ENCODE results near the gene WFIKKN1.

WFIKKN1 gene

DNA sequence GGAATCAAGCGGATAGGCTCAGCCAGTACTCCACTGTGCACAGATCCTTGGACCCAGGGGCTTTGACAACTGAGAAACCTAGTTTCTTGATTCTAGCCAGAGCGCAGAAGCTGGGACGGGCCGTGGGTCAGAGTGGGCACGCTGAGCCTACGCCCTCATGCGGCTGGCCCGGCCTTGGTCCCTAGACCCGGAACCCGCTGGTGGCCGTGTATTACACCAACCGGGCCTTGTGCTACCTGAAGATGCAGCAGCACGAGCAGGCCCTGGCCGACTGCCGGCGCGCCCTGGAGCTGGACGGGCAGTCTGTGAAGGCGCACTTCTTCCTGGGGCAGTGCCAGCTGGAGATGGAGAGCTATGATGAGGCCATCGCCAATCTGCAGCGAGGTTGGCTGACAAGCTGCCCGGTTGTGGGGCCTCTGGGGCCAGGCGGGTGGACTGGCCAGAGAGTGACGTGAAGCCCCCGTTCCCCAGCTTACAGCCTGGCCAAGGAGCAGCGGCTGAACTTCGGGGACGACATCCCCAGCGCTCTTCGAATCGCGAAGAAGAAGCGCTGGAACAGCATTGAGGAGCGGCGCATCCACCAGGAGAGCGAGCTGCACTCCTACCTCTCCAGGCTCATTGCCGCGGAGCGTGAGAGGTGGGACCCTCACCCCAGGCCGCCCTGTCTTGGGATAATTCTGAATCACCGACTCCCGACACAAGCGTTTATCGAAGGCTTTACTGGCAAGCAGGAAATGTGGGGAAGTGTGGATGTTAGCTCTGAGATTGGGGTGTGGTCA is 50.4 kb downstream of the WFIKKN1 start:
- no peak for ATAC-seq
- TF ChIP-seq ZC3H10 (CRISPR knock-in tag; IDR thresholded peaks at IDR 0.05) (no peak), ZNF565 (CRISPR knock-in tag; conservative IDR thresholded peaks at IDR 0.05; ENCODE audit: low read depth) (no peak), ESRRG (CRISPR knock-in tag; IDR thresholded peaks at IDR 0.05) (no peak), CSRNP3 (CRISPR knock-in tag; IDR thresholded peaks at IDR 0.05) (no peak), RARB (CRISPR knock-in tag; IDR thresholded peaks at IDR 0.05) (no peak), CSDC2 (CRISPR knock-in tag; IDR thresholded peaks at IDR 0.05) (no peak), POU6F1 (CRISPR knock-in tag; IDR thresholded peaks at IDR 0.05; ENCODE audit: borderline replicate concordance, low read depth) (no peak), GLIS3 (CRISPR knock-in tag; IDR thresholded peaks at IDR 0.05) (no peak), BACH2 (CRISPR knock-in tag; IDR thresholded peaks at IDR 0.05; ENCODE audit: borderline replicate concordance) (no peak), ARNTL (CRISPR knock-in tag; IDR thresholded peaks at IDR 0.05; ENCODE audit: borderline replicate concordance, low read depth) (no peak), TSHZ2 (CRISPR knock-in tag; IDR thresholded peaks at IDR 0.05) (no peak), ZNF8 (CRISPR knock-in tag; IDR thresholded peaks at IDR 0.05) (no peak), PATZ1 (CRISPR knock-in tag; IDR thresholded peaks at IDR 0.05; ENCODE audit: borderline replicate concordance) (no peak), TCF4 (CRISPR knock-in tag; IDR thresholded peaks at IDR 0.05; ENCODE audit: borderline replicate concordance) (no peak), ZFP30 (CRISPR knock-in tag; IDR thresholded peaks at IDR 0.05) (no peak)
- TF ChIP-seq, protein P1, sequence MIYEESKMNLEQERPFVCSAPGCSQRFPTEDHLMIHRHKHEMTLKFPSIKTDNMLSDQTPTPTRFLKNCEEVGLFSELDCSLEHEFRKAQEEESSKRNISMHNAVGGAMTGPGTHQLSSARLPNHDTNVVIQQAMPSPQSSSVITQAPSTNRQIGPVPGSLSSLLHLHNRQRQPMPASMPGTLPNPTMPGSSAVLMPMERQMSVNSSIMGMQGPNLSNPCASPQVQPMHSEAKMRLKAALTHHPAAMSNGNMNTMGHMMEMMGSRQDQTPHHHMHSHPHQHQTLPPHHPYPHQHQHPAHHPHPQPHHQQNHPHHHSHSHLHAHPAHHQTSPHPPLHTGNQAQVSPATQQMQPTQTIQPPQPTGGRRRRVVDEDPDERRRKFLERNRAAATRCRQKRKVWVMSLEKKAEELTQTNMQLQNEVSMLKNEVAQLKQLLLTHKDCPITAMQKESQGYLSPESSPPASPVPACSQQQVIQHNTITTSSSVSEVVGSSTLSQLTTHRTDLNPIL (CRISPR knock-in tag; IDR thresholded peaks at IDR 0.05; ENCODE audit: low read depth) = no peak

GRCh38 chr16:681746-682427 is 51.1 kb downstream of the WFIKKN1 start:
- ATAC-seq = no peak
- TF ChIP-seq ZFP3 (CRISPR knock-in tag; IDR thresholded peaks at IDR 0.05) (no peak), ARNTL (CRISPR knock-in tag; IDR thresholded peaks at IDR 0.05; ENCODE audit: borderline replicate concordance, low read depth) (no peak), ZFP30 (CRISPR knock-in tag; IDR thresholded peaks at IDR 0.05) (no peak), ESRRG (CRISPR knock-in tag; IDR thresholded peaks at IDR 0.05) (no peak), PPARA (CRISPR knock-in tag; IDR thresholded peaks at IDR 0.05; ENCODE audit: borderline replicate concordance) (no peak), POU6F1 (CRISPR knock-in tag; IDR thresholded peaks at IDR 0.05; ENCODE audit: borderline replicate concordance, low read depth) (no peak), TCF4 (CRISPR knock-in tag; IDR thresholded peaks at IDR 0.05; ENCODE audit: borderline replicate concordance) (no peak), ISL1 (CRISPR knock-in tag; IDR thresholded peaks at IDR 0.05) (no peak), SNAI2 (CRISPR knock-in tag; IDR thresholded peaks at IDR 0.05) (no peak), RARB (CRISPR knock-in tag; IDR thresholded peaks at IDR 0.05) (no peak), CSRNP3 (CRISPR knock-in tag; IDR thresholded peaks at IDR 0.05) (no peak), TSHZ2 (CRISPR knock-in tag; IDR thresholded peaks at IDR 0.05) (no peak)

Data from SK-N-SH treated with all-trans-retinoic acid at 6 μM for 48 hours (cell line).